Stimulated activated naive CD8-positive, alpha-beta T cell treated with anti-CD3 and anti-CD28 coated beads, Interleukin-15, Interleukin-2, amounts not matched to agents 100 ng/mL and 50 ng/mL, for 24 hours (primary cell): Measurements from ENCODE around the gene ARMC6.

Experiments
- H3K27ac Mint-ChIP-seq: one replicate; pipeline ENCODE4 v1.8.0; 2021; ENCODE audit warnings: mild to moderate bottlenecking, mixed read lengths
- H3K27me3 Mint-ChIP-seq: one replicate; pipeline ENCODE4 v1.8.0; 2021; ENCODE audit warnings: mixed read lengths
- H3K36me3 Mint-ChIP-seq: one replicate; pipeline ENCODE4 v1.8.0; 2021; ENCODE audit warnings: low read depth, mixed read lengths
- H3K4me1 Mint-ChIP-seq: one replicate; pipeline ENCODE4 v1.8.0; 2021; ENCODE audit warnings: low read depth, mixed read lengths
- H3K4me3 Mint-ChIP-seq: one replicate; pipeline ENCODE4 v1.8.0; 2021; ENCODE audit warnings: mild to moderate bottlenecking, mixed read lengths
- H3K9me3 Mint-ChIP-seq: one replicate; pipeline ENCODE4 v1.8.0; 2021; ENCODE audit warnings: mixed read lengths

ARMC6 gene

GRCh38 chr19:19033426-19034203 is at the start of gene ARMC6, which contains the start of gene SUGP2:
Gene ARMC6, plus strand, starts transcription at chr19:19033603. Its CDS starts 607 bp downstream, at chr19:19034210.
Gene SUGP2, minus strand, starts transcription at chr19:19033517. Its CDS starts 2,446 bp downstream, at chr19:19031071.
- Mint-ChIP-seq H3K27me3 (no peaks in the 10 kb centered on the region), H3K27ac (peak within 1 kb of the TSS; percentile 96), H3K4me1 (peaks cover 40% of the 10 kb centered on the region), H3K9me3 (no peaks in the 10 kb centered on the region), H3K4me3 (peak within 1 kb of the TSS; percentile 96), H3K36me3 (peaks cover 51% of the 10 kb centered on the region)

DNA sequence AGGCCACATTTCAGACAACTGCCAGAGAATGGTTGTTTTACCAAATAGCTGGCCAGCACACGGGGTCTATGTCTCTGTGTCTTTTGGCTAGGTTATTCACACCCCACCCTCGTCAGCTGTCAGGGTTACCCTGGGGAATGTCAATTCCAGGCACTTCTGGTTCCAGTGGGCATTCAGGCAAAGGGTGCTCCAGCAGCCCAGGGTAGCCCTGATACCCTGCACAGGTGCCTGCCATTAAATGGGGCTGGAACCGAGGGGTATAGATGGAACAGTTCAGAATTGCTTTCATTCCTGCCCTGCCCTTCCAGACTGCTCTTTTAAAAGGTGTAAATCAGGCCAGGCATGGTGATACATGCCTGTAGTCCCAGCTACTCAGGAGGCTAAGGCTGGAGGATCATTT is 49.2 kb upstream of the ARMC6 start:
- Mint-ChIP-seq H3K27ac (no peak overlapping the region), H3K4me1 (no peaks in the 10 kb centered on the region)

DNA sequence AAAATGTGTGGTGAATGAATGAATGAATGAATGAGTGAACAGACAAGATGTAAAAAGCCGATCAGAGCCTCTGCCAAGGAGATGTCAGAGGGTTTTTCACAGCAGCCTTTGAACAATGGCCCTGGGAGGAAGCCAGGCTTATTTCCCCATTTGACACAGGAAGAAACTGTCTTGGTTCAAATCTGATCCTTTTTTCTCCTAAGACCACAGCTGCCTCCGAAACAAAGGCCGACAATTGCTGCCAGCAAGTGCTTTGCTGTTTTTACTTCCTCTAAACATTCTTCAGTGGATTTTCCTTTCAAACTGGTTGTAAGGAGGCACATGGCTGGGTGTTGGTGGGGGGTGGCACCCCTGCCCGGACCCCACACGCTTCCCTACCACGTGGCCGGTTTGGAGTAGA is 48.1 kb upstream of the ARMC6 start:
- Mint-ChIP-seq H3K27me3 (peaks cover 5% of the 10 kb centered on the region), H3K4me3 (no peak overlapping the region), H3K27ac (no peak overlapping the region), H3K4me1 (no peaks in the 10 kb centered on the region), H3K36me3 (no peaks in the 10 kb centered on the region), H3K9me3 (no peaks in the 10 kb centered on the region)

More for the DNA sequence above, 49.2 kb upstream of the ARMC6 start:
- Mint-ChIP-seq H3K9me3 (no peaks in the 10 kb centered on the region), H3K27me3 (peaks cover 5% of the 10 kb centered on the region), H3K36me3 (no peaks in the 10 kb centered on the region), H3K4me3 (no peak overlapping the region)

GRCh38 chr19:18987456-18987855 is 45.9 kb upstream of the ARMC6 start:
- Mint-ChIP-seq H3K4me3 (no peak overlapping the region), H3K36me3 (peaks cover 7% of the 10 kb centered on the region), H3K27ac (no peak overlapping the region), H3K27me3 (peaks cover 5% of the 10 kb centered on the region), H3K4me1 (no peaks in the 10 kb centered on the region), H3K9me3 (no peaks in the 10 kb centered on the region)

GRCh38 chr19:18989316-18989715 is 44.1 kb upstream of the ARMC6 start:
- Mint-ChIP-seq H3K36me3 (peaks cover 24% of the 10 kb centered on the region), H3K9me3 (no peaks in the 10 kb centered on the region), H3K27ac (no peak overlapping the region), H3K27me3 (peaks cover 5% of the 10 kb centered on the region), H3K4me3 (no peak overlapping the region), H3K4me1 (no peaks in the 10 kb centered on the region)

- Mint-ChIP-seq H3K27me3 (no peaks in the 10 kb centered on the region), H3K4me1 (no peaks in the 10 kb centered on the region), H3K9me3 (no peaks in the 10 kb centered on the region), H3K36me3 (peaks cover 29% of the 10 kb centered on the region), H3K27ac (no peak overlapping the region), H3K4me3 (no peak overlapping the region)
Observed at GRCh38 chr19:18990128-18990708, 43.2 kb upstream of the ARMC6 start.

DNA sequence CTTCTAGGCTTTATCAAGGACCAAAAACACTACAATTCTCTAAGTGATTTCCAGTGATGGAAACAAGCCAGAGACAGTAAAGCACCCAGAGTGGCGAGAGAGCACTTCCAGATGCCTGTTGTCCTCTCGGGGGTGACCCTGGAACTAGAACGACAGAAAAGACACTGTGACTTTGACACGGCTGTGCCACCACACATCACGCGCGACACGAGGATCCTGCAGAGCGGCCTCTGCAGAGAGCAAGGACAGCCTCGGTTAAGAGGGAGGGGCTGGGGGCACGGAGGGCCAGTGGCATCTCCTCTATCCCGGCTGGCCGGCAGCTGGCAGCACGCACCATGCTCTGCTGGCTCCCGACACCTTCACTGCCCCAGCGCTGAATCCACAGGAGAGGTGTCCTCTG is 42.4 kb upstream of the ARMC6 start:
- H3K4me3 Mint-ChIP-seq: no peak overlapping the region
- H3K9me3 Mint-ChIP-seq: no peaks in the 10 kb centered on the region
- H3K4me1 Mint-ChIP-seq: no peaks in the 10 kb centered on the region
- H3K36me3 Mint-ChIP-seq: peaks cover 29% of the 10 kb centered on the region
- H3K27me3 Mint-ChIP-seq: no peaks in the 10 kb centered on the region
- no peak overlapping the region for H3K27ac Mint-ChIP-seq

GRCh38 chr19:18991468-18991867 is 41.9 kb upstream of the ARMC6 start:
- H3K27ac Mint-ChIP-seq: no peak overlapping the region
- H3K27me3 Mint-ChIP-seq: no peaks in the 10 kb centered on the region
- no peak overlapping the region for H3K4me3 Mint-ChIP-seq
- H3K9me3 Mint-ChIP-seq: no peaks in the 10 kb centered on the region
- no peaks in the 10 kb centered on the region for H3K4me1 Mint-ChIP-seq
- H3K36me3 Mint-ChIP-seq: peaks cover 29% of the 10 kb centered on the region

DNA sequence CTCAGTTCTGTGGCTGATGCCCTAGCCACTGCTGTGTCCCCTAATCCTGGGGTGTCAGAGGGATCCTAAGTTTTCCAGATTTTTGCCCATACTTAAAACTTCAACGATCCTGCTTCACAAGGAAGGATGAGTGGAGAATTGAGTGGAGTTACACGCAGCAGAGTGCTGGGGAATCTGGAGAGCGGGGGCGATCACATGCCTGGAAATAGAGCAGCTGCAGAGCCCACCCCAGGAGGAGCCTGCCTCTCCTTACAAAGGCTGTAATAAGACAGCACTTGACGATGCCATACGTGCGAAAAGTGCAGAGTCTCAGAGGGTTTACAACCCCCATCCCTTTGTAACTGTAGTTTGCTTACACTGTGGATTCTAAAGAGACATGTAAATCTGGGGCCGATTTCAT is 40.7 kb upstream of the ARMC6 start:
- H3K4me1 Mint-ChIP-seq: no peaks in the 10 kb centered on the region
- H3K27ac Mint-ChIP-seq: no peak overlapping the region
- H3K27me3 Mint-ChIP-seq: no peaks in the 10 kb centered on the region
- no peak overlapping the region for H3K4me3 Mint-ChIP-seq
- H3K9me3 Mint-ChIP-seq: no peaks in the 10 kb centered on the region
- H3K36me3 Mint-ChIP-seq: peaks cover 30% of the 10 kb centered on the region

GRCh38 chr19:18993115-18993514 is 40.3 kb upstream of the ARMC6 start:
- Mint-ChIP-seq H3K9me3 (no peaks in the 10 kb centered on the region), H3K36me3 (peaks cover 34% of the 10 kb centered on the region), H3K4me3 (no peak overlapping the region), H3K27ac (no peak overlapping the region), H3K27me3 (no peaks in the 10 kb centered on the region), H3K4me1 (no peaks in the 10 kb centered on the region)

GRCh38 chr19:18995804-18996241 is 37.6 kb upstream of the ARMC6 start:
- Mint-ChIP-seq H3K4me1 (peaks cover 8% of the 10 kb centered on the region), H3K27me3 (no peaks in the 10 kb centered on the region), H3K9me3 (no peaks in the 10 kb centered on the region)

DNA sequence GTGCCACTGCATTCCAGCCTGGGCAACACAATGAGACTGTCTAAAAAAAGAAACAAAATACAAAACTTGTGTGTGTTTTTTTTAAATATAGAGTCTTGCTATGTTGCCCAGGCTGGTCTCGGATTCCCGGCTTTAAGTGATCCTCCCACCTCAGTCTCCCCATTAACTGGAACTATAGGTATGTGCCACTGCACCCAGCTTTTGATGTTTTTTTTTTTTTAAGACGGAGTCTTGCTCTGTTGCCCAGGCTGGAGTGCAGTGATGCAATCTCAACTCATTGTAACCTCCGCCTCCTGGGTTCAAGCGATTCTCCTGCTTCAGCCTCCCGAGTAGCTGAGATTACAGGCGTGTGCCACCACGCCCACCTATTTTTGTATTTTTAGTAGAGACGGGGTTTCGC is 37.1 kb upstream of the ARMC6 start:
- Mint-ChIP-seq H3K4me3 (no peak overlapping the region), H3K27ac (no peak overlapping the region), H3K9me3 (no peaks in the 10 kb centered on the region), H3K27me3 (no peaks in the 10 kb centered on the region), H3K36me3 (peaks cover 52% of the 10 kb centered on the region), H3K4me1 (peaks cover 8% of the 10 kb centered on the region)

More at GRCh38 chr19:18995804-18996241, 37.6 kb upstream of the ARMC6 start:
- Mint-ChIP-seq H3K4me3 (no peak overlapping the region), H3K36me3 (peaks cover 52% of the 10 kb centered on the region), H3K27ac (no peak overlapping the region)

GRCh38 chr19:18996796-18997394 is 36.5 kb upstream of the ARMC6 start:
- Mint-ChIP-seq H3K27ac (no peak overlapping the region), H3K9me3 (no peaks in the 10 kb centered on the region), H3K4me3 (no peak overlapping the region), H3K27me3 (no peaks in the 10 kb centered on the region), H3K36me3 (peaks cover 56% of the 10 kb centered on the region), H3K4me1 (peaks cover 8% of the 10 kb centered on the region)

GRCh38 chr19:18998276-18998675 is 35.1 kb upstream of the ARMC6 start:
- Mint-ChIP-seq H3K9me3 (no peaks in the 10 kb centered on the region), H3K4me1 (peaks cover 8% of the 10 kb centered on the region), H3K27me3 (no peaks in the 10 kb centered on the region), H3K36me3 (peaks cover 56% of the 10 kb centered on the region), H3K27ac (peak overlapping the region; percentile 45), H3K4me3 (no peak overlapping the region)

- Mint-ChIP-seq H3K4me1 (peaks cover 8% of the 10 kb centered on the region), H3K36me3 (peaks cover 51% of the 10 kb centered on the region), H3K27me3 (no peaks in the 10 kb centered on the region), H3K4me3 (no peak overlapping the region), H3K27ac (no peak overlapping the region), H3K9me3 (no peaks in the 10 kb centered on the region)
Observed at GRCh38 chr19:18999016-18999758, 34.2 kb upstream of the ARMC6 start.
